Kidney glomerular epithelial cell (primary cell): ENCODE results near the gene ACTN4.

ENCODE experiments used
- DNase-seq: peaks from one replicate; lab custom pipeline; 2025; lab: John Stamatoyannopoulos, UW

ACTN4 gene

DNA sequence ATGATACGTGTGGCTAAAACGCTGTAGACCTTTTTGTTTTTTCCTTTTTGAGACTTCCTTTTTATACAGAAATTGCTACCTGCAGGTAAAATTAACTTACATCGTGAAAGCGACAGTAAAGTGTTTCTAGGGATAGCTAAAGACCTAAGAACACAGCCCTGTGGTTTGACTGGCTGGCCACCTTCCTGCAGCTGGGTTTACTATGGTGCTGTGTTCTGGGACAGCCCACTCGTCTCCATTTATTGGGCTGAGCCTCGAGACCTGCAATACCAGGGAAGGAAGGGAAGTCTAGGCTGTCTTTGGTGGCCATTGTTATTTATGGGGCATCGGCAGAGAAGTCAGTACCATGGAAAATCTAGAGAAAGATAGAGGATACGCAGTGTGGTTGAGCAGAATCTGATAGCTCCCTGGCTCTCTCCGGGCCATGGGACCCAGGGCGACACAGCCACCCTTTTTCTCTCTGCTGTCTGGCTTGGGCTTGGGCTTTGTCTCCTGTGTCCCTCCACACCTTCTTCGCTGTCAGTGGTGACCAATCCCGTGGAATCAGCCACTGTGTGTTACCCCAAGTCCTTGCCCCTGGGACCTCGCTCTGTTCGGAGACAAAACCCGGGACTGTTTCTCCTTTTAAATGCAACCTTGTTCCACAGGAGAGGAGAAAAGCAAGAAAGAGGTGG is 30.9 kb downstream of the ACTN4 start:
- no peak for DNase-seq

DNA sequence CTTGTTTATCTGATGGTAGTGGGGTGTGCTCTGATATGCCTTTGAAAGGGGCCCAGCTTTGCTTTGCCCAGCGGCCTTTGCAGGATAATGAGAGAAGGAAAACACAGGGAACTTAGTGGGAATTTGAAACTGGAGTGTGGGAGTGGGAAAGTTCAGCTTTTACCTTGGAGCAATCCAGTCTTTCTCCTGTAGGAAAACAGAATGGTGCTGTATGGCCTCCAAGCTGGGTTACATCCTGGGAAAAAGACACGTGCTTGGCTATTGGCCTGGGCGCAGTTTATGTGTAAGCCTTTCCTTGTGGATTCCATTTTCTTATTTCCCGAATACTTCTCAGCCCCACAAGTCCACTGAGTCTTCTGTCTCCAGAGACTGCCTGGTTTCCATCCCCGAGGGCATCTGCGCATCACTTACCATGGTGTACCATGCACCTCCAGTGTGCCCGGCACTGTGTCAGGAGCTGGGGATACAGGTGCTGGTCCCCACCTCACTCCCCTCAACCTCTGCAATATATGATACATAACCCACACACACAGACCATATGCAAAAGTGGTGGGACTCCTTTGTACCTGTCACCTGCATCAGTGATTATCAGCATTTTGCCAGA is 31.5 kb downstream of the ACTN4 start:
- no peak for DNase-seq

DNA sequence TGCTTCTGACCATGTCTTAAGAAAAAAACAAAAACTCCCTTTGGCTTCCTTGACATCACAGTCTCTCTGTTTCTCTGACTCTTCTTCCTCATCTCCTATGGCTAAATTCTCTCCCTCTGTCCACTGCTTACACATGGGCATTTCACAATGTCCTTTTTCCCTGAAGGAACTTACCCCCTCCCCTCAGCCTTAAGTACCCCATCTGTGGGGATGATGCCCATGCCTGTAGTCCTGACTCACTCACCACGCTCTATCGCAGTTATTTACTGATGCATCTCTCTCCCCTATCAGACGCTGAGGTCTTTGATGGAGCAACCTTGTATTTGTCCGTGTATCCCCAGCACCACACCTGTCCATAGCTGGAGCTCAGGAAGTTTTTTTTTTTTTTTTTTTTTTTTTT is 32.4 kb downstream of the ACTN4 start:
- peak; percentile 47 for DNase-seq

DNA sequence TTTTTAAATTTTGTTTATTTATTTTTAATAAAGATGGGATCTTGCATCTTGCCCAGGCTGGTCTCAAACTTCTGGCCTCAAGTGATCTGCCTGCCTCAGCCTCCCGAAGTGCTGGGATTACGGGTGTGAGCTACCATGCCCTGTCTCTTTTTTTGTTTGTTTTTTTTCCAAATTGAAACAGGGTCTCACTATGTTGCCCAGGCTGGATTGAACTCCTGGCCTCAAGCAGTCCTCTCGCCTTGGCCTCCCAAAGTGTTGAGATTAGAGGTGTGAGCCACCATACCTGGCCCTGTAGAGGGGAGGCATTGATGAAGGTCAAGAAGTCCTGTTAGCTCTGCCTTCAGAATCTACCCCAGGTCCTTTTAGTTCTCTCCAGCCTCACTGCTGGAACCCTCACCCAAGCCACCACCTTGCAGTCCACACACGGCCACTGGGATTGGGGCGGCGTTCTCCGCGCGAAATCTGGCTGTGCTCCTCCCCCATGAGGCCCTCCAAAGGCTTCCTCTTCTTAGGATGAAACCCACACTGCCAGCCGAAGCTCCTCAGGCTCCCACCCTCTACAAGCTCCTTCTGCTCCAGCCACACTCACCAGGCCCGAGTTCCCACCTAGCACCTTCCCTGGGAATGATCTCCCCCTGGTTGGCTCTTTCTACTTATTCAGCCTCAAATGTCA is 34.9 kb downstream of the ACTN4 start:
- no peak for DNase-seq

DNA sequence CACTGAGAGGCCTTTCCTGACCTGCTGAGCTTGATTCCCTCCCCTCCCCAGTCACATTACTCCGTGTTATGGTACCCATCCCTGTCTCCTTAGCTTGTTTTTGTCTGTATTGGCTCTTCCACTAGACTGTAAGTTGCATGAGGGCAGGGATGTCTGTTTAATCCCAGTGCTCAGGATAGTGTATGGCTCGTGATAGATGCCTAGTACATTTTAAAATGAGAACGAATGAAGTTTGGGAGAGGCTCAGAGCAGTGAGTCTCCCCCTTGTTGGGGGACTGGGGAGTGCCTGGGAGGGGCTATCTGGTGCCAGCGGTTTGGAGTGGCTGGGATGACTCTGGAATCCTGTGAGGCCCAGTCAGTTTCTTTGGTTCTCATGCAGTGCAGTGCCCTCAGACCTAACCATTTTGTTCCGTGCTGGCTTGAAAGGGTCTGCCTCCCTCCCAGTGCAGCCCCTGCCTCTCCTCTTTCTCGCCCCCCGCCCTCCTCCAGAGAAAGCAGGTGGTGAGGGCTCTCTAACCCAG is 35.5 kb downstream of the ACTN4 start:
- DNase-seq = no peak

DNA sequence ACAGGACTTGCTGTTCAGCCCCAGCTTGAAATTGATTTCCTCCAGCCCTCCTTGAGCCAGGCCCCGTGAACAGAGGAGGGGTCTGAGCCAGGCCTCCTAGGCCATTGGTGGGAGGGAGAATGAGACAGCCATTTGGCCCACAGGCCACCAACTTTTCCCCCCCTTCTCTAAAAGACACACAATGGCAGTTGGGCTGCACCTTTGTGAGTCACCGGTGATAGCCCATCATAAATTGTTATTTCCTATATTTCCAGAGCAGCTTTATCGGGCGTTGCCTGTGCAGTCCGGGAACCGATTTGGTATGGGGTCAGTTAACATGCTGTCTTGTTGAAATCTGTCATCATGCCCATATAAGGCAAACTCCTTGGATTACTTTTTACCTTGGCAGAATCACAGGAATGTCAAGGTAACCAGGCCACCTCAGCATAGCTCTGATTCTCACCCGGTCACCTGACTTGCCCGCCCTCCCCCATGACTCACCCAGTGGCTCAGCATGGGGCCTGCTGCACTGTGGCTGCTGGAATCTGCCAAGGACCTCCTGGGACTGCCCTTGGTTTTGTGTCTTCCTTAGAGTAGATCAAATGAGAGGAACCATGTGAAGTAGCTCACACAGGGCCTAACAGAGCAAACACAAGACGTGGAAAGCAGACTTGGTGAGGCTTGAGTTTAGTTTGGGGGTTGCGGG is 36.1 kb downstream of the ACTN4 start:
- peak; percentile 100 for DNase-seq

DNA sequence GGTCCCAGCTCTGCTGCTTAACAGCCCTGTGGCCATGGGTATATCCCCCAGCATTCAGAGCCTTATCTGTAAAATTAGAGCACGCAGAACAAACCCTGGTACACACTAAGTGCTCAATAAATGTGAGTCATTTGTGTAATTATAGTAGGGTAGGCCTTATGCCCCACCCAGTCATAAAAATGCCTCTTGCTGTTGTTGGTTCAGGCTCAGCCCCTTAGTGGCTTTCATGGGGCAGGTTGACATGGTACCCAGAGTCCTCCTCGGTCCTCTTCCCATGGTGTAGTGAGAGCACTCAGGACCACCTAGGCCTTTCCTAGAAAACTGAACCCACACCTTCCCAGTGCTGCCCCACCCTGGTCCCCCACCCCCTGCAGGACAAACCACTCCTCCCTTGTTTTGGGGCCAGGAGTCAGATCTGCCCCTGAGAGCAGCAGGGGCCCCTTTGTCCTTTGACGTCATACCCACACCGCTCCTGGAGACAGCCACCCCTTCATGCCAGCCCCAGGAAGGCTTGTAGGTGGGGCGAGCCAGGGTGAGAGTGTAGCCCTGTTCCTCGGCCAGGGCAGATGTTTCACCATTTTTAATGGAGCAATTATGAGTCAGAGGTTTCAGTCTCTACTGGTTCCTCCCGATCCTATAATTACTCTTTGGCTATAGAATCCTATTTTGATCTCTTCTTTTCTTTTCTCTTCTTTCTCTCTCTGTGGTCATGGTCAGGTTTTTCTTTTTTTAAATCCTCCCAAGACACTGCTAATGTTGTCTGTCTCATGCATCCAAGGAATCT is 36.8 kb downstream of the ACTN4 start:
- DNase-seq = peak; percentile 84

DNA sequence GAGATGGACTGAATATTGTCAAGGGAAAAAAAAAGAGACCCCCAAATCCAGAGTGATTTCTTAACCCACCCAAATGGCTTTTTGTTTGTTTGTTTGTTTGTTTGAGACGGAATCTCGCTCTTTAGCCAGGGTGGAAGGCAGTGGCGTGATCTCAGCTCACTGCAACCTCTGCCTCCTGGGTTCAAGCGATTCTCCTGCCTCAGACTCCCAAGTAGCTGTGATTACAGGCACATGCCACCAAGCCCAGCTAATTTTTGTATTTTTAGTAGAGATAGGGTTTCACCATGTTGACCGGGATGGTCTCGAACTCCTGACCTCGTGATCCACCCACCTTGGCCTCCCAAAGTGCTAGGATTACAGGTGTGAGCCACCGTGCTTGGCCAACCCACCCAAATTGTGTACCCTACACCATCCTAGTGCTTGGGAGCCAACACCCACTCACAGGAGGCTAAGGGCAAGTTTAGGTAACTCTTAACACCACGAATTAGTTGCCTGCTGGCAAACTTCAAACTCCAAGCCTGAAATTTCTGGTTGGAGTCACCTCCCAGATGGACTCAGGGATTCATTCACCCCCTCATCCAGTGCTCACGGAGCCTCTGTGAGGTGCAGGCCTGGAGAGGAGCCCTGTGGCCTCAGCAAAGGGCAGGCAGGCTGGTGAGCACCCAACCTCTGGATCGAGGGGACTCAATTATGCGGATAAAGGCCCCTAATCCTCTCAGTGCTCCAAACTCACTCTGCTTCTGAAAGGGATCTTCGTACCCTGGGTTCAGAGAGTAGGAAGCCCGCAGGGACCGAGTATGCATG is 37.6 kb downstream of the ACTN4 start:
- no peak for DNase-seq

DNA sequence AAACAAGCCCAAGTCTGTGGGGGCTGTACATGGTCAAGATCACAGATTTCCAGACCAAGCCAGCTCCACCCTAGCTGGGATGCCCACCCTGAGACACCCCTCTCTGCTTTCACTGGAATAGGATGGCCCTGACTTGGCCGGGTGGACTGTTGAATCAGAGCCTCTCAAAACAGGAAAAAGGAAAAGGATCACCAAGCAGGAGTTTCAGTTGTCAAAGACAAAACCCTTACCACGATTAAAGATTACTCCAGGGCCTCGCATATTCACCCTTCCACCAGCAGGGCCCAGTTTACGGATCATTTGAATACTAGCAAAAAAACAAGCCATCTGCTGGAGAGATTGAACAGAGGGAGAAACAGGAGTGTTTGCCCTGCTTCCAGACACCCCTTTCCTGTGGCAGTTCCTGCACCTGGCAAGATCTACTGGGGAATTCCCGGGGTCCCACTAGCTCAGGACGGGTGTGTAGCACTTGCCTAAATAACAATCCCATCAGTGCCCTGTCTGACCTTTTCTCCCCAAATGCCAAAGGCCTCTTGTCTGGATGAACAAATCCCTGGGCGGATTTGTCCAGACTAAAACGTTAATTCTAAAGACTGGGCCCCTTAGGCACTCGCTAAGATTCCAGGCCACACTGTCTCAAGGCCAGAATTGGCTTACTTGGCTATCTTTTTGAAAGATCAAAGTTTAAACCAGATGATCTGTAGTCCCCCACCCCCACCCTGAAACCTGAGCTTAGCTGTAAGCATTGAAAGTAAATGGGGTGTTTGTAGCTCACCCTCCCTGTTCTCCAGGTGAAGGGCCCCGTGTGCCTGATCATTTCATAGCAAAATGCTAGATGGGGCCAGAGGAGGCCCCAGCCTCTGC is 38.4 kb downstream of the ACTN4 start:
- DNase-seq = peak; percentile 78

DNA sequence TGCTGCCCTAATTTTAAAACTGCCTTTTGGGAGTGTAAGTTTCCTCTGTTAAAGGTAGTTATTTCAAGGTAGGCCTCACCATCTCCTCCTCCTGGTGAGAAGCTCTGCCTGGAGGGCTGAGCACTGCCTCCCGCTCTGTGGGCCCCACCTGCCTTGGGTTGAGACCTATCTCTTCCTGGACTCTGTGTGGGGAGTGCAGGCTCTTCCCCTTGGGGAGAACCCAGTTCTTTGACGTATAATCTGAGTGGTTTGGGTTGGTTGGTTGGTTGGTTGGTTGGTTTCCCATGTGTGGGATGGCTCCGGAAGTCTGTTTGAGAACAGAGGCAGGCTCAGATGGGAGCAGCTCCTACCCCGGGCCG is 39.1 kb downstream of the ACTN4 start:
- DNase-seq = no peak

DNA sequence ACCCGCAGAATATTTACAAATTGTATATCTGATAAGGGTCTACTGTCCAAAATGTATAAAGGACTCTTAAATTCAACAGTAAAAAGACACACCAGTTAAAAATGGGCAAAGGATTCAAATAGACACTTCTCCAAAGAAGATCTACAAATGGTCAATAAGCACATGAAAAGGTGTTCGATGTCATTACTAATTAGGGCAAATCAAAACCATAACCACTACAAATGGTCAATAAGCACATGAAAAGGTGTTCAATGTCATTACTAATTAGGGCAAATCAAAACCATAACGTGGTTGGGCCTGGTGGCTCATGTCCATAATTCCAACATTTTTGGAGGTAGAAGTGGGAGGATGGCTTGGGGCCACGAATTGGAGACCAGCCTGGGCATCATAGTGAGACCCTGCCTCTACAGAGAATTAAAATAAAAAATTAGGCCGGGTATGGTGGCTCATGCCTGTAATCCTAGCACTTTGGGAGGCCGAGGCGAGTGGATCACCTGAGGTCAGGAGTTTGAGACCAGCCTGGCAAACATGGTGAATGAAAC is 40.5 kb downstream of the ACTN4 start:
- DNase-seq = no peak

DNA sequence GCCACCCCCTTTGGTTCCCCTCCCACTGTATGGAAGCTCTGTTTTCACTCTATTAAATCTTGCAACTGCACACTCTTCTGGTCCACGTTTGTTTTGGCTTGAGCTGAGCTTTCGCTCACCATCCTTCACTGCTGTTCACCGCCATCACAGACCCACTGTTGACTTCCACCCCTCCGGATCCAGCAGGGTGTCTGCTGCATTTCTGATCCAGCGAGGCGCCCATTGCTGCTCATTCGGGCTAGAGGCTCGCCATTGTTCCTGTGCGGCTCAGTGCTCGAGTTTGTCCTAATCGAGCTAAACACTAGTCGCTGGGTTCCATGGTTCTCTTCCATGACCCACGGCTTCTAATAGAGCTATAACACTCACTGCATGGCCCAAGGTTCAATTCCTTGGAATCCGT is 42.7 kb downstream of the ACTN4 start:
- no peak for DNase-seq

DNA sequence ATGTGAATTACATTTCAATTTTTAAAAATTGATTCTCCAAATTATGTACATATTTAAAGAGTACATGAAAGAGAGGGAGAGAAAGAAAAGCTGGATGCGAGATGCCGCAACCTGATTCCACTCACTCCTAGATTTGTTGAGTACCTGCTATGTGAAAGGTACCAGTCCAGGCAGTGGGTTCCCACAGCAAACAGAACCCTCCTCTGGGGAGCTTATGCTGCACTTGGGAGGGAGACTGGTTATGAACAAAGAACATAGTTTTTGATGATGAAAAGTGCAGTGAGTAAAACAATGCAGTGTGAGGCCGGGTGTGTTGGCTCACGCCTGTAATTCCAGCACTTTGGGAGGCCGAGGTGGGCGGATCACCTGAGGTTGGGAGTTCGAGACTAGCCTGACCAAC is 43.4 kb downstream of the ACTN4 start:
- no peak for DNase-seq

DNA sequence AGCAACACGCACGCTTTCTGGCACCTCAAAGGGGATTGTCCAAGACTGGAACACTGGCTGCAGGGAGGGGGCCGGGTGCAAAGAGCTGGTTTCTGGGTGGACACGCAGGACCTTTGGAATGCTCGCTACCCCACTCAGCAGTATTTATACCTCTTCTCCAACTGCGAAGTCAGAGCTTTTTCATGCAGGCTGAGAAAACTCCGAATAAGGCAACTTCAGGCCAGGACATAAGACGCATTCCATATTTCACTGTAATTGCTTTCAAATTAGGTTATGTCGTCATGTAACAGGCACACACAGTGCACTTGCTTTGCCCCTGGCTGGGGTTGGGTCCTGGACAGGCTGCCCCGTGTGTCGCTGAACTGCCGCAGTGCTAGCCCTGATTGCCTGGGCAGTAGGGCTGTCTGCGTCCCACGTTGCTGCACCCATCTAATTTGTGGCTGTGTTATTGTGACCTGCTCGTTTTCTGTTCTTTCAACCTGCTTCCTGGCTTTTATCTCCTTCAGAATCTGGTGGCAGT is 44.5 kb downstream of the ACTN4 start:
- DNase-seq = peak; percentile 89

DNA sequence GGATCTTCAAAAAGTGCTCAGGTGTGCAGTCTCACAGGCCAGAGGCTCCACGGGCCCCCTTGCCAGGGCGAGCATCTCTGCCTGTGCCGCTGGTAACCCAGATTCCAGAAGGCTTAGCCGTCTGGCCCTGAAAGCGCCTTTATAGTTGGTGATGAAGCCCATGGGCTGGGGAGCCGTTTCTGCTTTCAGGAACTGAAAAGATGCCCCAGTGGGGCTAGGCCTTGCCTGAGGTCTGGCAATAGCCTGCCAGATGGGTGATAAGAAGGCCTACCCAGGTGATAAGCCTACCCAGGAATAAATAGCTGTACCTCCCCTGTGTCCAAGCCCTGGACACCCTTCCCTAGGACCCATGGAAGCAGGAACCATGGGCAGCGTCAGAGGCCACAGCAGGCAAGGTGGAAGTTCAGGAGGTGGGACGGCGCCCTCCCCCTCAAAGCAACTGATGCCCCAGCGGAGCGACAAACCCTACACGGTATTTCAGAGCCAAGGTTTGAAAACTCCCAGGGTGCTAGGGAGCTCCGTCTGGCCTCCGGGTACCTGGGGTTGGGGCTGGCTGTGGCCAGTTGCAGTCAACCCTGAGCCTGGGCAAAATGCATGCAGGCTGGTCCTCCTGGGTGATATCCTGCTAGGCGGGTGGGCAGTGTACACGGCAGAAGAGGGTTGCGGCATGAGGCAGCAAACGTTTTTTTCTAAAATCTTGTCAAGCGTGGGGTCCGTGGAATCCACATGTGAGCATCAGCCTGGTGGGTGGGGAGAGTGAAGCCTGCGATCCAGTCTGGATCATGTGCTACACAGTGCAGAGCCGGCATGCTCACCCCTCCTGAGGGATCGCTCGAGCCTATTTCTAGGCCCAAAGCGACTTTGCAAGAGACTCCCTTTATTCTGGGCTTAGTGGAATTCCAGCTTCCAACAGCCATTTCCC is 45.3 kb downstream of the ACTN4 start:
- DNase-seq = no peak

DNA sequence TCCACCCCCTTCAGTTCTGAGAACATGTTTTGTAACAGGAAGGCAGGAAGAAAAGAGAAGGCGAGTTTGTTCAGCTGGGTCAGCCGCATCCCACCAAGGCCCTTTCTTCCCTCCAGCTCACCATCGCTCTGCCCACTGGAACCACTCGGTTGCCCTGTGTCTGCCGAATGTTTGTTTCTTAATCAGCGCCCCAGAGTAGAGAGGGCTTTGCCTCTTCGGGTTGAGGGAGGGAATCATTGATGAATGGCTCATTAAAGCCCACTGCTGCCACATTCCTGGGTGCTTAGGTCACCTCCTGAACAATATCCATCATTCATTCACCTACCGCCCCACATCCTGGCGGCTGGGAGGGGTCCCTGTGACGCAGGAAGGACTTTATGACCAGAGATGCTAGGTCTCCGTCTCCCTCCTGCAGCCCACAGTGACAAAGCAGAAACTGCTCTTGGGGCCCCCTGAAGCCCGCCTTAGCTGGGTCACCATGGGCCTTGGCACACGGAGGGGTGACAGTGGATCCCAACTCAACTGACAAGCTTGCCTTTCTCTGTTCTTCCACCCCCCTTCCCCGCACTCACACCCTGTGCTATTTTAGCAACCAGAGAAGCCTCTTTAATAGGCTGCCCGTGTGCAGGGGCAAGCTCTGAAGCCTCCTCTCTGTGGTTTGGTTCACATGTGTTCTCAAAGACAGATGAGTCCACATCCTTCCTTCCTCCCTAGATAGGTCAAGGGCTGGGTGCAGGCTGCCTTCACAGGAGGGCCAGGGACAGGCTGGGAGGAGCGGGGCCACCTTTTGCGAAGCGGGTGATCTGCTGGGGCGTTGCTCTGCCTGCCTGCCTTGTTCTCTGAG is 46.2 kb downstream of the ACTN4 start:
- DNase-seq = peak; percentile 96

DNA sequence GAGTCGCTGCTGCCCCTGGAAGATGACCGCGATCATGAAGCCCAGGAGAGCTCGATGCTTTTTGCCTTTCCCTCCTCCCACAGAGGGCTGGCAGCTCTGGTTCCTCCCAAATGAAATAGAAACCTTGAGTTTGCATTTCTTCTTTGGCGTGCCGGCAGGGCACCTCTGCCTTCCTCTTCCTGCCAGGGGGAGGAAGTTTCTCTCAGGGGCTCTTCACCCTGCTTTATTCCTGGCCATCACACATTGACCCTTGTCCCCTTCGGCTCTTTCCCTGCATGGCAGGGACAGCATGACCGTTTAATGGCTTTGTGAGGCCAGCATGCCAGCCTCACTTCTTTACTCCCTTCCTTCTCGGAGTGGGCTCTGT is 47.9 kb downstream of the ACTN4 start:
- DNase-seq = no peak
